ENCODE results near the gene RFLNA.

The RFLNA gene

GRCh38 chr12:124281309-124281708 is 13.6 kb upstream of the RFLNA start:
- TF ChIP-seq CTCF (IDR thresholded peaks at IDR 0.05; ENCODE audit: insufficient read depth, low read length, missing control alignments): no peak
- ChIA-PET CTCF (no interaction called here), POLR2A (no interaction called here)
- no peak for DNase-seq (ENCODE audit: low read depth, low spot score)
- no peak overlapping the region for H3K4me3 ChIP-seq (ENCODE audit: low read depth, low read length)

- no peak for TF ChIP-seq CTCF (IDR thresholded peaks at IDR 0.05; ENCODE audit: insufficient read depth, low read length, missing control alignments)
- POLR2A ChIA-PET: no interaction called here
- no peak overlapping the region for H3K4me3 ChIP-seq (ENCODE audit: low read depth, low read length)
- no peak for DNase-seq (ENCODE audit: low read depth, low spot score)
- CTCF ChIA-PET: no interaction called here
Measured at GRCh38 chr12:124282287-124282686, 12.6 kb upstream of the RFLNA start.

GRCh38 chr12:124283326-124283725 is 11.6 kb upstream of the RFLNA start:
- CTCF ChIA-PET: no interaction called here
- POLR2A ChIA-PET: interaction anchor here (0.6 kb wide), 1 partner anchor 284 kb away, joined by 3 read pairs; the partner anchor contains the start of gene NCOR2
- no peak for TF ChIP-seq CTCF (IDR thresholded peaks at IDR 0.05; ENCODE audit: insufficient read depth, low read length, missing control alignments)

GRCh38 chr12:124284368-124284767 is 10.5 kb upstream of the RFLNA start:
- CTCF ChIA-PET: no interaction called here
- no peak for TF ChIP-seq CTCF (IDR thresholded peaks at IDR 0.05; ENCODE audit: insufficient read depth, low read length, missing control alignments)
- POLR2A ChIA-PET: interaction anchor here (0.6 kb wide), 1 partner anchor 25 kb away, joined by 3 read pairs; no protein-coding TSS in a partner anchor
- H3K4me3 ChIP-seq (ENCODE audit: low read depth, low read length): no peak overlapping the region
- no peak for DNase-seq (ENCODE audit: low read depth, low spot score)

More at GRCh38 chr12:124283326-124283725, 11.6 kb upstream of the RFLNA start:
- H3K4me3 ChIP-seq (ENCODE audit: low read depth, low read length): no peak overlapping the region
- no peak for DNase-seq (ENCODE audit: low read depth, low spot score)

GRCh38 chr12:124286414-124286813 is 8.5 kb upstream of the RFLNA start:
- TF ChIP-seq CTCF (IDR thresholded peaks at IDR 0.05; ENCODE audit: insufficient read depth, low read length, missing control alignments): no peak
- POLR2A ChIA-PET: no interaction called here
- CTCF ChIA-PET: no interaction called here
- H3K4me3 ChIP-seq (ENCODE audit: low read depth, low read length): no peak overlapping the region
- no peak for DNase-seq (ENCODE audit: low read depth, low spot score)

GRCh38 chr12:124286971-124287370 is 7.9 kb upstream of the RFLNA start:
- POLR2A ChIA-PET: no interaction called here
- no peak overlapping the region for H3K4me3 ChIP-seq (ENCODE audit: low read depth, low read length)
- no peak for TF ChIP-seq CTCF (IDR thresholded peaks at IDR 0.05; ENCODE audit: insufficient read depth, low read length, missing control alignments)
- no peak for DNase-seq (ENCODE audit: low read depth, low spot score)
- CTCF ChIA-PET: no interaction called here
